ENCODE measurements around the gene NSD2. TPM values are rescaled to one million over a fixed set of nuclear protein-coding genes. Genes with fewer than 3 reads are reported as not detected.
A peak's percentile ranks its signal among the peaks of the same experiment; 100 is the strongest.

Gene NSD2
- total and polyA plus RNA-seq, 9 of the 15 experiments (the other 6 are each of a cell fraction or from before 2014, with no cell fraction given): 6.4 to 126 (median 58.8) TPM

- H2AFZ ChIP-seq (ENCODE audit: low read depth, low read length): no peak overlapping the region
- no TSS peak for BruUV-seq (replicated peaks)
- H3K9ac ChIP-seq (ENCODE audit: insufficient read depth in 1 of 2, low read depth in 2 of 2, low read length in 2 of 2): no peak overlapping the region
- no peak overlapping the region for H3K4me3 ChIP-seq
- no peak for ATAC-seq
- in situ Hi-C loops (cut with MboI): no loop called here
- H3K36me3 ChIP-seq (ENCODE audit: control insufficient read depth, insufficient read depth, low read length): peaks cover 67% of the 10 kb centered on the region; the same call in 2 of the 3 replicates
- intact Hi-C loops (cut with micrococcal nuclease): no loop called here
- ChIA-PET POLR2A (interaction anchor here (0.6 kb wide), 2 partner anchors 20 to 425 kb away, joined by 3 to 5 read pairs; no protein-coding TSS in a partner anchor), CTCF (ENCODE audit: low intra/inter-chr PET ratio) (no interaction called here)
- no peak for FAIRE-seq
- TF ChIP-seq POLR2G (IDR thresholded peaks at IDR 0.05; ENCODE audit: low read depth, low read length) (0 out of 2 replicates have a peak, but pooled peaks have one; percentile 21), BACH1 (tag; IDR thresholded peaks at IDR 0.05) (no peak)
- H3K27ac ChIP-seq (ENCODE audit: extremely low read depth, low read depth, low read length): no peak overlapping the region
- peaks cover 3% of the 10 kb centered on the region for H3K9me1 ChIP-seq (ENCODE audit: control insufficient read depth, insufficient read depth, low read length)
- H4K20me1 ChIP-seq (replicated peaks; ENCODE audit: control insufficient read depth, insufficient read depth, low read length): no peaks in the 10 kb centered on the region; the same call in 1 of the 2 replicates
- WGBS (ENCODE audit: insufficient coverage, low coverage, missing lambda C conversion rate): 95% methylated on average over 36 of the region's 37 CpGs
- H3K9me3 ChIP-seq (replicated peaks; ENCODE audit: control insufficient read depth, insufficient read depth, low read depth, low read length): no peaks in the 10 kb centered on the region
- no peak overlapping the region for H3K4me2 ChIP-seq (ENCODE audit: insufficient read depth, low read length)
- H3K4me1 ChIP-seq (replicated peaks in 1 of 2; ENCODE audit: control insufficient read depth in 2 of 2, insufficient read depth in 2 of 2, low read length in 2 of 2): peaks cover 0 to 23% of the 10 kb centered on the region in 2 experiments; a peak in 3 of 5 replicates
- DNase-seq (ENCODE audit: extremely low read depth in 1 of 4, low spot score in 3 of 4): no peak
- H3K79me2 ChIP-seq (ENCODE audit: control insufficient read depth, insufficient read depth, low read length): peaks cover 57% of the 10 kb centered on the region
- no peaks in the 10 kb centered on the region for H3K27me3 ChIP-seq (ENCODE audit: control insufficient read depth in 2 of 2, insufficient read depth in 2 of 2, low read length in 2 of 2)
Observed at GRCh38 chr4:1991596-1992434, 120.6 kb downstream of the NSD2 start.

- no peak for FAIRE-seq
- H3K27me3 ChIP-seq (ENCODE audit: control insufficient read depth in 2 of 2, insufficient read depth in 2 of 2, low read length in 2 of 2): no peaks in the 10 kb centered on the region
- H2AFZ ChIP-seq (ENCODE audit: low read depth, low read length): no peak overlapping the region
- CTCF ChIA-PET (ENCODE audit: low intra/inter-chr PET ratio): no interaction called here
- no peaks in the 10 kb centered on the region for H4K20me1 ChIP-seq (replicated peaks; ENCODE audit: control insufficient read depth, insufficient read depth, low read length)
- peaks cover 0 to 23% of the 10 kb centered on the region in 2 experiments; a peak in 3 of 5 replicates for H3K4me1 ChIP-seq (replicated peaks in 1 of 2; ENCODE audit: control insufficient read depth in 2 of 2, insufficient read depth in 2 of 2, low read length in 2 of 2)
- BruUV-seq (replicated peaks): no TSS peak
- H3K79me2 ChIP-seq (ENCODE audit: control insufficient read depth, insufficient read depth, low read length): peaks cover 66% of the 10 kb centered on the region
- POLR2A ChIA-PET: interaction anchor here (0.6 kb wide), 1 partner anchor 19 kb away, joined by 3 read pairs; no protein-coding TSS in a partner anchor
- H3K27ac ChIP-seq (ENCODE audit: extremely low read depth, low read depth, low read length): no peak overlapping the region
- 96% methylated on average over 23 of the region's 45 CpGs for WGBS (ENCODE audit: insufficient coverage, low coverage, missing lambda C conversion rate)
- intact Hi-C loops (cut with micrococcal nuclease) (no loop called here), in situ Hi-C loops (cut with MboI) (no loop called here)
- peaks cover 66% of the 10 kb centered on the region; the same call in 1 of the 3 replicates for H3K36me3 ChIP-seq (ENCODE audit: control insufficient read depth, insufficient read depth, low read length)
- no peak overlapping the region for H3K4me2 ChIP-seq (ENCODE audit: insufficient read depth, low read length)
- H3K9me3 ChIP-seq (replicated peaks; ENCODE audit: control insufficient read depth, insufficient read depth, low read depth, low read length): peaks cover 3% of the 10 kb centered on the region
- no peak overlapping the region for H3K4me3 ChIP-seq
- ATAC-seq: peak; percentile 40; the same call in 2 of the 3 replicates
- H3K9me1 ChIP-seq (ENCODE audit: control insufficient read depth, insufficient read depth, low read length): peaks cover 3% of the 10 kb centered on the region
- DNase-seq (ENCODE audit: extremely low read depth in 1 of 4, low spot score in 3 of 4): no peak
- no peak overlapping the region for H3K9ac ChIP-seq (ENCODE audit: insufficient read depth in 1 of 2, low read depth in 2 of 2, low read length in 2 of 2)
- TF ChIP-seq ATF2 (CRISPR knock-in tag; IDR thresholded peaks at IDR 0.05): no peak
- TF ChIP-seq ZNF174 (CRISPR knock-in tag; IDR thresholded peaks at IDR 0.05): no peak
- TF ChIP-seq MAX (CRISPR knock-in tag; IDR thresholded peaks at IDR 0.05): 0 out of 2 replicates have a peak, but pooled peaks have one; percentile 30
- no peak for TF ChIP-seq NFIX (CRISPR knock-in tag; IDR thresholded peaks at IDR 0.05; ENCODE audit: low read depth)
- no peak for TF ChIP-seq HMG20B (CRISPR knock-in tag; IDR thresholded peaks at IDR 0.05)
- 0 out of 2 replicates have a peak, but pooled peaks have one; percentile 14 for TF ChIP-seq HNRNPL (IDR thresholded peaks at IDR 0.05; ENCODE audit: low read depth, low read length)
- TF ChIP-seq CTCF (IDR thresholded peaks at IDR 0.05 in 2 of 3, conservative IDR thresholded peaks at IDR 0.05 in 1 of 3; ENCODE audit: insufficient read depth in 2 of 3, low read depth in 1 of 3, low read length in 3 of 3): 0 out of 6 replicates have a peak, but pooled peaks of 1 of the 3 experiments have one; percentile 17
Observed at GRCh38 chr4:1992468-1993168, 121.4 kb downstream of the NSD2 start.

Measured in K562 (cell line).